Measurements from ENCODE around the gene LY6G5C. TPM values are rescaled to one million over a fixed set of nuclear protein-coding genes. Genes with fewer than 3 reads are reported as not detected.

LY6G5C gene
- total and polyA plus RNA-seq, 4 donors = 0.59 to 2.5 (median 1.1) TPM

GRCh38 chr6:31717499-31718222 lies 36.8 kb upstream of the LY6G5C start:
- no peaks in the 10 kb centered on the region for H3K36me3 ChIP-seq (ENCODE audit: control insufficient read depth in 4 of 4, insufficient read depth in 3 of 4, low read depth in 1 of 4, low read length in 3 of 4)
- no peaks in the 10 kb centered on the region for H3K9me3 ChIP-seq (ENCODE audit: control insufficient read depth in 4 of 4, low read length in 3 of 4)
- H3K27ac ChIP-seq (ENCODE audit: low read depth in 1 of 2, low read length in 2 of 2) = no peak overlapping the region
- no peak overlapping the region for H3K4me3 ChIP-seq (ENCODE audit: low read depth in 1 of 3, low read length in 3 of 3)
- no peaks in the 10 kb centered on the region for H3K4me1 ChIP-seq (ENCODE audit: control insufficient read depth in 4 of 4, insufficient read depth in 4 of 4, low read length in 3 of 4)
- 67% methylated on average over 10 of the region's 10 CpGs for WGBS
- no peak for TF ChIP-seq TAF1 (conservative IDR thresholded peaks at IDR 0.05)
- peak in 1 of 2 donors; percentile 39 for TF ChIP-seq RAD21 (IDR thresholded peaks at IDR 0.05)
- TF ChIP-seq CTCF (IDR thresholded peaks at IDR 0.05; ENCODE audit: low read depth, low read length, missing input control) = peak; percentile 18
- DNase-seq (ENCODE audit: low spot score) = no peak
- H3K9ac ChIP-seq (ENCODE audit: low read depth in 1 of 2, low read length in 2 of 2) = no peak overlapping the region
- H3K27me3 ChIP-seq (ENCODE audit: control insufficient read depth in 4 of 4, insufficient read depth in 4 of 4, low read length in 3 of 4) = no peaks in the 10 kb centered on the region

GRCh38 chr6:31715022-31715958 lies 34.4 kb upstream of the LY6G5C start, which contains the start of gene LY6G6D:
TSS of gene LY6G6D (plus strand) at chr6:31715348. CDS start at chr6:31715356, 8 bp downstream.
- H3K4me3 ChIP-seq (ENCODE audit: low read depth in 1 of 3, low read length in 3 of 3) = no peak within 1 kb of the TSS
- TF ChIP-seq HNF4A (conservative IDR thresholded peaks at IDR 0.05) (no peak), GABPA (IDR thresholded peaks at IDR 0.05 in 1 of 2, conservative IDR thresholded peaks at IDR 0.05 in 1 of 2) (no peak), NR2F2 (IDR thresholded peaks at IDR 0.05) (no peak), EGR1 (IDR thresholded peaks at IDR 0.05; ENCODE audit: low read depth in 2 of 2) (no peak), RXRA (IDR thresholded peaks at IDR 0.05) (no peak), ATF3 (IDR thresholded peaks at IDR 0.05) (no peak), FOXA1 (IDR thresholded peaks at IDR 0.05) (no peak), SP1 (IDR thresholded peaks at IDR 0.05) (no peak), ZBTB33 (IDR thresholded peaks at IDR 0.05) (no peak), FOXA2 (IDR thresholded peaks at IDR 0.05) (no peak), JUND (IDR thresholded peaks at IDR 0.05) (no peak), YY1 (IDR thresholded peaks at IDR 0.05) (no peak), REST (IDR thresholded peaks at IDR 0.05) (no peak)
- H3K36me3 ChIP-seq (ENCODE audit: control insufficient read depth in 4 of 4, insufficient read depth in 3 of 4, low read depth in 1 of 4, low read length in 3 of 4) = no peaks in the 10 kb centered on the region
- no peaks in the 10 kb centered on the region for H3K9me3 ChIP-seq (ENCODE audit: control insufficient read depth in 4 of 4, low read length in 3 of 4)
- no peaks in the 10 kb centered on the region for H3K4me1 ChIP-seq (ENCODE audit: control insufficient read depth in 4 of 4, insufficient read depth in 4 of 4, low read length in 3 of 4)
- H3K27me3 ChIP-seq (ENCODE audit: control insufficient read depth in 4 of 4, insufficient read depth in 4 of 4, low read length in 3 of 4) = no peaks in the 10 kb centered on the region
- H3K9ac ChIP-seq (ENCODE audit: low read depth in 1 of 2, low read length in 2 of 2) = no peak within 1 kb of the TSS
- no peak for DNase-seq (ENCODE audit: low spot score)
- WGBS = 86% methylated on average over 16 of the region's 16 CpGs
- no peak within 1 kb of the TSS for H3K27ac ChIP-seq (ENCODE audit: low read depth in 1 of 2, low read length in 2 of 2)

All from liver (tissue), 9 donors.